DMS79 treated with DMSO at 0.1 percent for 48 hours (cell line): Measurements from ENCODE around the gene RBM18.

Source experiments
- DNase-seq: peaks from one replicate; lab custom pipeline; 2025; lab: John Stamatoyannopoulos, UW

RBM18 gene, protein sequence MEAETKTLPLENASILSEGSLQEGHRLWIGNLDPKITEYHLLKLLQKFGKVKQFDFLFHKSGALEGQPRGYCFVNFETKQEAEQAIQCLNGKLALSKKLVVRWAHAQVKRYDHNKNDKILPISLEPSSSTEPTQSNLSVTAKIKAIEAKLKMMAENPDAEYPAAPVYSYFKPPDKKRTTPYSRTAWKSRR

GRCh38 chr9:122264360-122265148 lies at the start of gene RBM18, which contains the start of gene MRRF:
TSS of gene RBM18 (minus strand) at chr9:122264840. CDS start at chr9:122261492, 3,348 bp downstream.
TSS of gene MRRF (plus strand) at chr9:122264882. CDS start at chr9:122270892, 6,010 bp downstream.
- DNase-seq = peak; percentile 80

DNA sequence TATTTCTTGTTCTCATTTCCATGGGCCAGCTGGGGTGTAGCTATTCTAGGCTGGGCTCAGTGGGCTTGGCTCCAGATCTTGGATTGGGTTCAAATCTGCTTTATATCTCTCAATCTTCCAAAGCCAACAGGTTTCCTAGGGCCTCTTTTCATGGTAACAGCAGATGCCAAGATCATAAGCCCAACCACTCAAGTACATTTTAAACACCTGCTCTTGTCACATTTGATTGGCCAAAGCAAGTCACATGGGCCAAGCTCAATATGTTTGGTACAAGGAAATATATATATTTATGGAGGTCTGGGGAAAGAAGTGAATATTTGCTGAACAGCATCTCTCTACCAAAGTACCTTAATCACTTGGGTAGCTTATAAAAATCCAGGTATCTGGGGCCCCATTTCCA lies 49.5 kb upstream of the RBM18 start:
- peak; percentile 96 for DNase-seq

GRCh38 chr9:122309861-122310260 lies 45.2 kb upstream of the RBM18 start:
- no peak for DNase-seq

GRCh38 chr9:122307925-122308324 lies 43.3 kb upstream of the RBM18 start:
- no peak for DNase-seq

GRCh38 chr9:122307061-122307460 lies 42.4 kb upstream of the RBM18 start:
- no peak for DNase-seq

- DNase-seq = no peak
These were observed 37.8 kb upstream of the RBM18 start for GRCh38 chr9:122302237-122303093.

GRCh38 chr9:122297512-122297911 lies 32.9 kb upstream of the RBM18 start:
- no peak for DNase-seq

- no peak for DNase-seq
These were observed 29.9 kb upstream of the RBM18 start for GRCh38 chr9:122294531-122294930.

DNA sequence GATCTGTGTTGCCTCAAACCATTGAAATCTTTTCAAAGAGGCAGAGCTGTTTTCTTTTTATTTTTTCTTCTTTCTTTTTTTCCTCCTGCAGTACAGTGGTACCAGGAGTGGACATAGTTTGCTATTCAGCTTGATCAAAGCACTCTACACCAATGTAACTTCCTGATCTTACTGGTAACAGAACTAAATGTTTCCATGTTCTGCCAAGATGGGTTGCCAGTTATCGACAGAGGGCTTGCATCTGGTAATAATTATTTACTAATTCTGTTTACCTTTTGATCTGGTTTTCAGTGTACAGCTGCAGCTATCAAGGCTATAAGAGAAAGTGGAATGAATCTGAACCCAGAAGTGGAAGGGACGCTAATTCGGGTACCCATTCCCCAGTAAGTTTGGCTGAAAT lies 26.8 kb upstream of the RBM18 start:
- DNase-seq = no peak

DNA sequence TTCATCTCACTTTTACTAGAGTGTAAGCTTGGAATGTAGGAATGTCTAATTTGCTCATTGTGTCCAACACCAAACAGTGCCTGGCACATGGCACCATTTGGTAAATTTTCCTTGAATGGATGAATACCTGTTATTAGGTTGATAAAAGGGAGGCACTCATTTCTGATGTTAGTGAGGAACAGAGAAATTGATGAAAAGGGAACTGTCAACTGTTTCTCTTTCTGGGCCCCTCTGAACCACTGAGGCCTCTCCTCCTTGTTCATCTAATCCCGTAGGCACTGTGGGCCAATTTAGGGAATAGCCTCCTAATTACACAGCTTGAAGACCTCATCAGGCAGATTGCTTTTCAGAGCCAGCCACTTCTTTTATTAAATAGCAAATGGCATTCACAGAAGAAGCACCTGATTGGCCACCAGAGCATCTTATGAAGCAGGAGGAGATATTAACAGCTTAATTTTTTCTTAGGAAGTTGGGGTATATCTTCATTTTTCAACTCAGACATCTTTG lies 22.6 kb upstream of the RBM18 start:
- DNase-seq = no peak

GRCh38 chr9:122286764-122287163 lies 22.1 kb upstream of the RBM18 start:
- DNase-seq = no peak

GRCh38 chr9:122281368-122281767 lies 16.7 kb upstream of the RBM18 start:
- DNase-seq = no peak

DNA sequence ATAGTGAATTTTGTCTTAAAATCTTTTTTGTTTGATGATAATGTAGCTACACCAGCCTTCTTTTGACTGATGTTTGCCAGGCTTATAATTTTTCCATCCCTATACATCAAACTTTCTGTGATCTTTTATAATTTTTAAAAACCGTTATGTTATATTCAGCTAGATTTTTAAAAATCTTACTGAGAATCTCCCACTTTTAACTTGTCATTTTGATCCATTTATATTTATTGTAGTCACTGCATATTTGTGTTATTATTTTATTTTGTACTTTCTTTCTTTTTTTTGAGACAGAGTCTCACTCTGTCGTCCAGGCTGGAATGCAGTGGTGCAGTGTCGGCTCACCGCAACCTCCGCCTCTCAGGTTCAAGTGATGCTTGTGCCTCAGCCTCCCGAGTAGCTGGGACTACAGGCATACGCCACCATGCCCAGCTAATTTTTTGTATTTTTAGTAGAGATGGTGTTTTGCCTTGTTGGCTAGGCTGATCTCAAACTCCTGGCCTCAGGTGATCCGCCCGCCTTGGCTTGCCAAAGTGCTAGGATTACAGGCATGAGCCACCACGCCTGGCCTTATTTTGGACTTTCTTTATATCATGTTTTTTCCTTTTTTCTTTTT lies 12.8 kb upstream of the RBM18 start:
- no peak for DNase-seq

- DNase-seq = no peak
These were observed 11.5 kb upstream of the RBM18 start for GRCh38 chr9:122276096-122276495.

GRCh38 chr9:122274055-122274454 lies 9.4 kb upstream of the RBM18 start:
- no peak for DNase-seq

GRCh38 chr9:122268041-122268814 lies 3.6 kb upstream of the RBM18 start:
- DNase-seq = no peak

DNA sequence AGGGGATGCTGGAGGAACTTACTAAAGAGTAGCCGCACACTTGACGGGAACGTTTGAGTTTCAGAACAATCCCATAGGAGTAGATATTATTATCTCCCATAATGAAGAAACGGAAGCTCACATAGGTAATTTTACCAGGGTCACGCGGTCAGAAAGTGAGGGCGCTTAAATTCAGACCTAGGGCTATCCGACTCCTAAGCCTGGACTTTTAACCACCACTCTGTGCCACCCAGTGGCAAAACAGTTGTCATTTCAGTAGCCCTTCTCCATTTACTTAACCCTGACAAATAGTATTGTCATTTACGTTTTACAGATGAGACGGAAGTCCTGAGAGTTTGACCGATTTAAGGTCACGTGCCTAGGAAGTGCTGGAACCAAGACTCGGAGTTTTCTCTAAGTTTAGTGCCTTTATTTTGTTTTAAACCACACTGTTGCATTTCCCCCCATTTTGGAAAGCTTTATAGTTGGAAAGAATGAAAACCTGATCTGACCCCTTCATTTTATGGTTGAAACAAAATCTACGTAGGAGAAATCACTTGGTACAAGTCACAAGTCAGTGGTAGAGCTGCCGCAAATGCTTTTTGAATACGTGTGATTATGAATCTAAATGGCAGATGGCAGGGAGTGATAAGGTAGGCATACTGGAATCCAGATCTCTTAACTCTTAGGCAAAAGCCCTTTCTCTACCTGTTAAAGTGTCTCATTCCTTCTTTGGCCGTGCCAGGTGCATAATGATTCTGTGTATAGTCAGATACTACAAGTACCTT lies 692 bp upstream of the RBM18 start:
- DNase-seq = peak; percentile 33

DNA sequence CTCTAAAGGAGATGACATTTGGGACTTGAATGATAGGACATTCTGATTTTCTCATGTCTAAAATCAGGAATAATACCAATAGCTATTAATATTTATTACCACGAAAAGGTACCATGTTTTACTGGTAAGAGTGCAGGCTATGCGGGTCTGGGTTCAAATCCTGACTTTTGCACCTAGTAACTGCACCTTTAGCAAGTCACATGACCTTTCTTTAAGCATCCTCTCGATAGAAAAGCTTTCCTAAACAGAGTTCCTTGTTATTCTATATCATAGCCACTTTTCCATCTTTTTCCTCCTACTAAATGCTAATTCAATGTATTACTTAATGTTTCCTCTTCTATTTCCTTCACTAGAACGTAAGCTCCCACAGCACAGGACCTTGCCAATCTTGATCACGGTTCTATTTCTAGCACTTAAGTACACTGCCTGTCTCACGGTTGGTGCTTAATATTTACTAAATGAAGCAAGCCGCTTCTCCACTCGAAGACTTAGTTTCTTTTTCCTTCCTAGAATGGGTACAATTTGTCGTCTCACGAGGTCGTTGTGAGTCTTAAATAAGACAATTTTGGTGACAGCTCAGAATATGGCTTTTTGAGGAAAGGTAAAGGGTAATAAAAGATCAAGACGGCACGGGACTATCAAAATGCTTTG lies 816 bp downstream of the RBM18 start:
- DNase-seq = no peak

- DNase-seq = no peak
These were observed 2.6 kb downstream of the RBM18 start for GRCh38 chr9:122262073-122262472.

DNA sequence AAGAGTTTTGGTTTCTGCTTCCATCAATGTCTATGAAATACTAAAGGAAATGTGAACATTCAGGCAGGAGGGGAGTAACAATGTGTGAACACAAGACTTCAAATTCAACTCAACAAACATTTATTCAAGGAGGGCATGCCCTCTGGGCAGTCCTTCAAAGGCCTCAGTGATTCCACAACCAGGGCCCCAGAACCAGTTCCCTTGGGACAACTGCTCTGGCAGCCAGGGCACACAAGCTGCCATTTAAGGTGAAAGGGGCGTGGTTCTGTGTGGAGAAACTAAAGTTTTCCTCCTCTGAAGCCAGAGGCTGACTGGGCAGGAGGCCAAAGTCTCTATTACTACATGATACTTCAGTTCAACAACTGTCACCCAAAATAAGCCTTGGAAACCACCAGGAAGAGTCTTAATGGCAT lies 3.2 kb downstream of the RBM18 start:
- DNase-seq = peak; percentile 68
